GM12878 (cell line): ENCODE results near the gene UBAP2. TPM values are rescaled to one million over a fixed set of nuclear protein-coding genes. Genes with fewer than 3 reads are reported as not detected.
A peak's percentile ranks its signal among the peaks of the same experiment; 100 is the strongest.

Experiments used
- ATAC-seq: fragments of 200-7000 bp; cut with Tn5 transposase; 3 replicates; pipeline ENCODE4 v1.9.1; 2020; ENCODE audit warnings: mild to moderate bottlenecking, moderate library complexity
- BruUV-seq: library from RNA; stranded (reverse); fragments of 400-500 nt; replicated peaks from 2 replicates; lab custom pipeline; 2021; lab: Mats Ljungman, UMichigan
- CTCF ChIA-PET: fragments of 300-600 bp; sonication (Branson Sonifier 250); formaldehyde crosslinking; extraction: SDS; loops from one replicate; lab custom pipeline; 2021; ENCODE audit warnings: inconsistent platforms; lab: Yijun Ruan, JAX
- POLR2A ChIA-PET: fragments of 350-600 bp; formaldehyde crosslinking; extraction: SDS; loops from one replicate; lab custom pipeline; 2021; ENCODE audit warnings: inconsistent platforms; lab: Charles Lee
- RAD21 ChIA-PET: fragments of 300-600 bp; sonication (Branson Sonifier 250); formaldehyde crosslinking; loops from one replicate; lab custom pipeline; 2023; ENCODE audit warnings: antibody characterized with exemption; ENCODE audit not compliant: unreplicated experiment; lab: Charles Lee
- SMC1A ChIA-PET: fragments of 300-600 bp; sonication (Branson Sonifier 250); formaldehyde crosslinking; loops from one replicate; lab custom pipeline; 2023; ENCODE audit not compliant: unreplicated experiment, uncharacterized antibody; lab: Charles Lee
- DNase-seq: peaks from one replicate; pipeline ENCODE4 v3.0.0-alpha.2; 2011; ENCODE audit warnings: low read depth, low spot score
- FAIRE-seq: peaks from 3 replicates; lab custom pipeline; 2011; peaks lifted over from hg19 to GRCh38; lab: Jason Lieb, UNC
- H2AFZ ChIP-seq: 2 replicates; pipeline ENCODE4 v1.6.0; 2011; ENCODE audit warnings: low read depth, low read length, control low read depth; ENCODE audit not compliant: control insufficient read depth
- H3K27ac ChIP-seq: 2 replicates; pipeline ENCODE4 v1.5.1; 2011; ENCODE audit warnings: control low read depth; ENCODE audit not compliant: control insufficient read depth, insufficient read depth
- H3K27me3 ChIP-seq, 2 experiments: replicated peaks in 1 of 2; 2 replicates each; pipeline versions ENCODE4 v1.6.0 to v1.6.1; 2011; ENCODE audit warnings: low read length in 1 of 2; ENCODE audit not compliant: control insufficient read depth in 2 of 2, insufficient read depth in 2 of 2
- H3K36me3 ChIP-seq, 2 experiments: 2 replicates each; pipeline ENCODE4 v1.5.1; 2011; ENCODE audit warnings: low read length in 1 of 2; ENCODE audit not compliant: control insufficient read depth in 2 of 2, insufficient read depth in 2 of 2
- H3K4me1 ChIP-seq: 2 replicates; pipeline ENCODE4 v1.6.1; 2011; ENCODE audit warnings: mild to moderate bottlenecking, low read length, moderate library complexity, mixed read lengths; ENCODE audit not compliant: control insufficient read depth, insufficient read depth
- H3K4me2 ChIP-seq: 2 replicates; pipeline ENCODE4 v1.6.0; 2011; ENCODE audit warnings: control low read depth; ENCODE audit not compliant: control insufficient read depth, insufficient read depth
- H3K4me3 ChIP-seq: fragments of 200-600 bp; sonication (generic); 2 replicates; pipeline ENCODE4 v1.5.1; 2016
- H3K79me2 ChIP-seq: 2 replicates; pipeline ENCODE4 v1.6.0; 2011; ENCODE audit warnings: low read length; ENCODE audit not compliant: control insufficient read depth, insufficient read depth
- H3K9ac ChIP-seq: 2 replicates; pipeline ENCODE4 v1.8.0; 2011; ENCODE audit warnings: low read length, control low read depth, mixed read lengths; ENCODE audit not compliant: control insufficient read depth, insufficient read depth
- H3K9me3 ChIP-seq: replicated peaks from 3 replicates; pipeline ENCODE4 v1.5.1; 2011; ENCODE audit warnings: mild to moderate bottlenecking, low read length; ENCODE audit not compliant: control insufficient read depth, insufficient read depth
- H4K20me1 ChIP-seq: 2 replicates; pipeline ENCODE4 v1.6.0; 2011; ENCODE audit not compliant: control insufficient read depth, insufficient read depth
- BCL11A ChIP-seq: IDR thresholded peaks from 2 replicates; pipeline ENCODE4 v1.6.1; 2011; ENCODE audit warnings: low read depth, low read length
- DPF2 ChIP-seq: fragments of 450-650 bp; IDR thresholded peaks from 2 replicates; pipeline ENCODE4 v1.6.1; 2017; ENCODE audit warnings: mild to moderate bottlenecking
- EED ChIP-seq: sonication (generic); IDR thresholded peaks from 2 replicates; pipeline ENCODE4 v1.6.1; 2016; ENCODE audit warnings: antibody characterized with exemption, low read depth
- FOS ChIP-seq: IDR thresholded peaks from 3 replicates; pipeline ENCODE4 v1.6.1; 2011; ENCODE audit warnings: borderline replicate concordance; ENCODE audit not compliant: insufficient read length; ENCODE audit errors: extremely low read depth
- GABPA ChIP-seq: IDR thresholded peaks from 2 replicates; pipeline ENCODE4 v1.6.1; 2014; ENCODE audit warnings: antibody characterized with exemption, low read depth, mild to moderate bottlenecking, inconsistent platforms
- HSF1 ChIP-seq: fragments of 150-350 bp; IDR thresholded peaks from 2 replicates; pipeline ENCODE4 v1.6.1; 2014; ENCODE audit warnings: mild to moderate bottlenecking, low read depth, low read length
- JUND ChIP-seq: IDR thresholded peaks from 2 replicates; pipeline ENCODE4 v1.6.1; 2012; ENCODE audit warnings: low read depth, mild to moderate bottlenecking, low read length, improper control_type of control experiment, moderate library complexity
- MYB ChIP-seq: fragments of 150-350 bp; IDR thresholded peaks from 2 replicates; pipeline ENCODE4 v1.6.1; 2014; ENCODE audit warnings: mild to moderate bottlenecking, low read depth, low read length, borderline replicate concordance
- NFIC ChIP-seq: IDR thresholded peaks from 2 replicates; pipeline ENCODE4 v1.6.1; 2012; ENCODE audit warnings: low read depth, mild to moderate bottlenecking, inconsistent platforms, low read length, moderate library complexity
- NR2F1 ChIP-seq: fragments of 450-650 bp; conservative IDR thresholded peaks from 2 replicates; pipeline ENCODE4 v1.6.1; 2017; ENCODE audit warnings: mild to moderate bottlenecking
- PAX8 ChIP-seq: fragments of 450-650 bp; IDR thresholded peaks from 2 replicates; pipeline ENCODE4 v1.6.1; 2017; ENCODE audit warnings: mild to moderate bottlenecking, moderate library complexity
- PBX3 ChIP-seq: IDR thresholded peaks from 2 replicates; pipeline ENCODE4 v1.6.1; 2011; ENCODE audit warnings: mild to moderate bottlenecking, low read depth, low read length, moderate library complexity; ENCODE audit not compliant: insufficient replicate concordance
- PML ChIP-seq: IDR thresholded peaks from 2 replicates; pipeline ENCODE4 v1.6.1; 2012; ENCODE audit warnings: low read length, inconsistent platforms
- RAD51 ChIP-seq: fragments of 450-650 bp; IDR thresholded peaks from 2 replicates; pipeline ENCODE4 v1.6.1; 2016; ENCODE audit warnings: moderate library complexity, mild to moderate bottlenecking, inconsistent platforms
- RUNX3 ChIP-seq: IDR thresholded peaks from 2 replicates; pipeline ENCODE4 v1.6.1; 2012; ENCODE audit warnings: low read length, inconsistent platforms
- SIN3A ChIP-seq: IDR thresholded peaks from 2 replicates; pipeline ENCODE4 v1.6.1; 2012; ENCODE audit warnings: low read depth, low read length, improper control_type of control experiment
- SMARCA5 ChIP-seq: fragments of 450-650 bp; IDR thresholded peaks from 2 replicates; pipeline ENCODE4 v1.6.1; 2017; ENCODE audit warnings: mild to moderate bottlenecking
- TCF12 ChIP-seq: IDR thresholded peaks from 2 replicates; pipeline ENCODE4 v1.6.1; 2011; ENCODE audit warnings: low read depth, mild to moderate bottlenecking, low read length
- YY1 ChIP-seq: IDR thresholded peaks from 2 replicates; pipeline ENCODE4 v1.6.1; 2011; ENCODE audit warnings: low read depth, mild to moderate bottlenecking, low read length
- WGBS: methylation state at CpG from one replicate; pipeline ENCODE4 v1.1.6; 2016; ENCODE audit warnings: low lambda C conversion rate; ENCODE audit not compliant: insufficient replicate concordance, insufficient coverage; ENCODE audit errors: missing lambda C conversion rate; 5-methylcytosine and 5-hydroxymethylcytosine counted together
- in situ Hi-C: fragments of 300-500 bp; cut with MboI; formaldehyde crosslinking; loops from 9 replicates; pipeline ENCODE4 v1.14.3; 2018; ENCODE audit warnings: mixed read lengths
- intact Hi-C: fragments of 100-400 bp; cut with micrococcal nuclease; formaldehyde crosslinking; loops from one replicate; pipeline ENCODE4 v1.14.2; 2022; ENCODE audit not compliant: unreplicated experiment
- polyA plus RNA-seq, 11 experiments: library from polyadenylated mRNA; depleted of rRNA in 4 of 11; unstranded in 6 of 11; stranded (reverse) in 5 of 11; fragments of >200 nt; fragmentation: Nextera tagmentation in 4 of 11; fragmentation: Illumina TruSeq in 1 of 11; extraction: Ambion mirVana in 4 of 11; extraction: Trizol in 1 of 11; gene quantifications; 1 replicate in 1 of 11; 2 replicates in 10 of 11; pipeline versions ENCODE4 v1.2.1 to v1.2.3, GENCODE V29; 2011 to 2016; ENCODE audit warnings: inconsistent platforms in 2 of 11, missing spikeins in 2 of 11, low read depth in 1 of 11
- total RNA-seq, 4 experiments: library from RNA; depleted of rRNA in 3 of 4; stranded (reverse); fragments of >200 nt in 3 of 4; fragmentation: Illumina TruSeq in 1 of 4; extraction: Trizol in 1 of 4; gene quantifications; 2 replicates each; pipeline versions ENCODE4 v1.2.1 to v1.2.3, GENCODE V29; 2013 to 2021
- TF ChIP-seq, protein P1 (sequence below): fragments of 450-650 bp; formaldehyde crosslinking; IDR thresholded peaks from 2 replicates; pipeline ENCODE4 v1.4.0; 2022; ENCODE audit warnings: mild to moderate bottlenecking, moderate library complexity

The UBAP2 gene
- total and polyA plus RNA-seq, 10 of the 15 experiments (the other 5 are each of a cell fraction or from before 2014, with no cell fraction given) = 8.5 to 48.2 (median 28.1) TPM

GRCh38 chr9:33988219-33988890 is 60.3 kb downstream of the UBAP2 start:
- Histone ChIP-seq H3K4me2 (peak overlapping the region; percentile 88), H3K9me3 (no peaks in the 10 kb centered on the region), H3K79me2 (no peaks in the 10 kb centered on the region; the same call in 1 of the 2 replicates), H3K27ac (peak overlapping the region; percentile 74), H3K27me3 (no peaks in the 10 kb centered on the region), H2AFZ (no peak overlapping the region; the same call in 1 of the 2 replicates), H3K9ac (no peak overlapping the region), H4K20me1 (no peaks in the 10 kb centered on the region), H3K4me3 (no peak overlapping the region), H3K36me3 (peaks cover 2 to 23% of the 10 kb centered on the region in 2 experiments; a peak in 3 of 4 replicates), H3K4me1 (peaks cover 14% of the 10 kb centered on the region)
- ChIA-PET RAD21 (interaction anchor here (1.4 kb wide), 1 partner anchor 391 kb away, joined by 3 read pairs; no protein-coding TSS in a partner anchor), CTCF (interaction anchor here (2.5 kb wide), 1 partner anchor 85 kb away, joined by 9 read pairs; no protein-coding TSS in a partner anchor), POLR2A (interaction anchor here (0.6 kb wide), 1 partner anchor 86 kb away, joined by 4 read pairs; no protein-coding TSS in a partner anchor), SMC1A (interaction anchor here (0.6 to 1.2 kb wide), 4 partner anchors 9 to 85 kb away, joined by 3 to 4 read pairs (median 3); no protein-coding TSS in a partner anchor)
- WGBS = 0% methylated on average over 5 of the region's 5 CpGs
- in situ Hi-C loops = no loop called here
- FAIRE-seq (peak; percentile 93), ATAC-seq (peak; percentile 100), DNase-seq (peak; percentile 62)
- intact Hi-C loops = no loop called here
- no TSS peak for BruUV-seq
- TF ChIP-seq RUNX3 = peak; percentile 95
- TF ChIP-seq YY1 = peak; percentile 48; the same call in 1 of the 2 replicates
- TF ChIP-seq SMARCA5 = no peak
- TF ChIP-seq DPF2 = peak; percentile 72; the same call in 1 of the 2 replicates
- peak; percentile 85 for TF ChIP-seq PBX3
- peak; percentile 94 for TF ChIP-seq JUND
- TF ChIP-seq SIN3A = no peak
- peak; percentile 75 for TF ChIP-seq EED
- TF ChIP-seq HSF1 = no peak
- no peak for TF ChIP-seq MYB
- TF ChIP-seq NFIC = peak; percentile 82
- no peak for TF ChIP-seq FOS
- TF ChIP-seq PML = peak; percentile 50; the same call in 1 of the 2 replicates
- peak; percentile 57; the same call in 1 of the 2 replicates for TF ChIP-seq NR2F1
- no peak for TF ChIP-seq RAD51
- TF ChIP-seq BCL11A = peak; percentile 74
- no peak for TF ChIP-seq PAX8
- TF ChIP-seq GABPA = 0 out of 2 replicates have a peak, but pooled peaks have one; percentile 37
- peak; percentile 77; the same call in 1 of the 2 replicates for TF ChIP-seq TCF12
- TF ChIP-seq, protein P1, sequence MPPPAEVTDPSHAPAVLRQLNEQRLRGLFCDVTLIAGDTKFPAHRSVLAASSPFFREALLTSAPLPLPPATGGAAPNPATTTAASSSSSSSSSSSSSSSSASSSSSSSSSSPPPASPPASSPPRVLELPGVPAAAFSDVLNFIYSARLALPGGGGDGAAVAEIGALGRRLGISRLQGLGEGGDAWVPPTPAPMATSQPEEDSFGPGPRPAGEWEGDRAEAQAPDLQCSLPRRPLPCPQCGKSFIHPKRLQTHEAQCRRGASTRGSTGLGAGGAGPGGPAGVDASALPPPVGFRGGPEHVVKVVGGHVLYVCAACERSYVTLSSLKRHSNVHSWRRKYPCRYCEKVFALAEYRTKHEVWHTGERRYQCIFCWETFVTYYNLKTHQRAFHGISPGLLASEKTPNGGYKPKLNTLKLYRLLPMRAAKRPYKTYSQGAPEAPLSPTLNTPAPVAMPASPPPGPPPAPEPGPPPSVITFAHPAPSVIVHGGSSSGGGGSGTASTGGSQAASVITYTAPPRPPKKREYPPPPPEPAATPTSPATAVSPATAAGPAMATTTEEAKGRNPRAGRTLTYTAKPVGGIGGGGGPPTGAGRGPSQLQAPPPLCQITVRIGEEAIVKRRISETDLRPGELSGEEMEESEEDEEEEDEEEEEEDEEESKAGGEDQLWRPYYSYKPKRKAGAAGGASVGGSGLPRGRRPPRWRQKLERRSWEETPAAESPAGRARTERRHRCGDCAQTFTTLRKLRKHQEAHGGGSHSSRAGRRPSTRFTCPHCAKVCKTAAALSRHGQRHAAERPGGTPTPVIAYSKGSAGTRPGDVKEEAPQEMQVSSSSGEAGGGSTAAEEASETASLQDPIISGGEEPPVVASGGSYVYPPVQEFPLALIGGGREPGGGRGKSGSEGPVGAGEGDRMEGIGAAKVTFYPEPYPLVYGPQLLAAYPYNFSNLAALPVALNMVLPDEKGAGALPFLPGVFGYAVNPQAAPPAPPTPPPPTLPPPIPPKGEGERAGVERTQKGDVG = no peak
